GM10847 (cell line): ENCODE data around the gene GLTPD2.

Source experiments
- POLR2A ChIP-seq: IDR thresholded peaks from 2 replicates; pipeline ENCODE4 v1.6.1; 2011; ENCODE audit not compliant: insufficient read length; ENCODE audit errors: extremely low read depth

Gene GLTPD2

GRCh38 chr17:4788807-4789700 is at the start of gene GLTPD2:
TSS of gene GLTPD2 (plus strand) at chr17:4788964. CDS start at chr17:4789012, 48 bp downstream.
- TF ChIP-seq POLR2A: no peak

GRCh38 chr17:4739122-4740024 is 49.4 kb upstream of the GLTPD2 start, which contains the start of the genes CXCL16 and ZMYND15:
TSS of gene CXCL16 (minus strand) at chr17:4739928. CDS start at chr17:4739339, 589 bp downstream.
TSS of gene ZMYND15 (plus strand) at chr17:4739833. CDS start at chr17:4740549, 716 bp downstream.
- TF ChIP-seq POLR2A: no peak

- TF ChIP-seq POLR2A: no peak
These were observed 48.8 kb upstream of the GLTPD2 start for GRCh38 chr17:4740025-4740351.

- TF ChIP-seq POLR2A: no peak
These were observed 48.2 kb upstream of the GLTPD2 start for GRCh38 chr17:4740584-4740983.

- no peak for TF ChIP-seq POLR2A
These were observed 47.2 kb upstream of the GLTPD2 start for GRCh38 chr17:4741544-4741943.

GRCh38 chr17:4742133-4742532 is 46.6 kb upstream of the GLTPD2 start:
- no peak for TF ChIP-seq POLR2A

- no peak for TF ChIP-seq POLR2A
These were observed 46.1 kb upstream of the GLTPD2 start for GRCh38 chr17:4742629-4743028.

GRCh38 chr17:4743216-4743615 is 45.5 kb upstream of the GLTPD2 start:
- no peak for TF ChIP-seq POLR2A

GRCh38 chr17:4743898-4744297 is 44.9 kb upstream of the GLTPD2 start:
- no peak for TF ChIP-seq POLR2A

- TF ChIP-seq POLR2A: no peak
These were observed 43.5 kb upstream of the GLTPD2 start for GRCh38 chr17:4744999-4745969.

GRCh38 chr17:4747847-4748246 is 40.9 kb upstream of the GLTPD2 start:
- no peak for TF ChIP-seq POLR2A

- no peak for TF ChIP-seq POLR2A
These were observed 40.1 kb upstream of the GLTPD2 start for GRCh38 chr17:4748686-4749085.

GRCh38 chr17:4750606-4751005 is 38.2 kb upstream of the GLTPD2 start:
- no peak for TF ChIP-seq POLR2A

- no peak for TF ChIP-seq POLR2A
These were observed 36.8 kb upstream of the GLTPD2 start for GRCh38 chr17:4751932-4752331.

GRCh38 chr17:4753392-4753791 is 35.4 kb upstream of the GLTPD2 start:
- TF ChIP-seq POLR2A: no peak
